CD4-positive, alpha-beta T cell treated with Interleukin-21 for 1 hour (primary cell): Measurements from ENCODE around the gene ANKRD17.

Experiments used
- DNase-seq: peaks from one replicate; pipeline ENCODE4 v3.0.0-alpha.2; 2020

The ANKRD17 gene

GRCh38 chr4:73045879-73046278 lies 212.7 kb downstream of the ANKRD17 start:
- DNase-seq, result no peak

DNA sequence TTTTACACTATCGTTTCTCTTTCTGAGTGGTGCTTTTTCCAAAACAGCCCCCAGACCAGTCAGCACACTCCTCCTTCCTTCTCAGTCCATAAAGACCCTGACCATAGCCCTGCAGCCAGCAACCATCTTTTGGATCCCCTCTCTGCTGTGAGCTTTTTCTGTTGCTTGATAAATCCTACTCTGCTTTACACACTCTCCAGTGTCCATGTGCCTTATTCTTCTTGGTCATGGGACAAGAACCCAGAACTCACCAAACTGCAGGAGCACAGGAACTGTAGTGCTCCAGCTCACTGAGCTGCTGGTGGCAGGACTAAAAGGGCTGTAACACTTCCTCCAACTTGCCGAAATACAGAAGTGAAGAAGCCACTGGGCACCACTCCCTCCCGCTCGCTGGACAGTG lies 221.5 kb downstream of the ANKRD17 start:
- no peak for DNase-seq

DNA sequence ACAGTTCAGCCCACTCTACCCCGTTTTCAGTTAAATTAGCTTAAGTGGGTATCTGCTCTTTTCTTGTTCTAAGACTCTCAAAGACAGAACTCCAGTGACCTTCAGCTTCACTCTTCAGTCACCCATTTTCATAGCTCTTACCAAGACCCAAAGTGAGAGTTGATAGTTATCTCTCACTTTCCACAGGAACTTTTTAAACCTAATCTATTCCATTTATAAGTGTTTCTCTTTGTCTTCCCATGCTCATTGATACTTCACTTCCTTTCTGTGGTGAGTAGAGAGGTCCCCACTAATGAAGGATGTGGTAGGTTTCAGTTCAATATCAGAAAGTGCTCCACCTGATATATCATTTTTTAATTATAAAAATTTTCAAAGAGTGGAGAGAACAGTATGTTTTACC lies 222.5 kb downstream of the ANKRD17 start:
- DNase-seq, result no peak

GRCh38 chr4:73034896-73035295 lies 223.7 kb downstream of the ANKRD17 start:
- DNase-seq, result no peak

DNA sequence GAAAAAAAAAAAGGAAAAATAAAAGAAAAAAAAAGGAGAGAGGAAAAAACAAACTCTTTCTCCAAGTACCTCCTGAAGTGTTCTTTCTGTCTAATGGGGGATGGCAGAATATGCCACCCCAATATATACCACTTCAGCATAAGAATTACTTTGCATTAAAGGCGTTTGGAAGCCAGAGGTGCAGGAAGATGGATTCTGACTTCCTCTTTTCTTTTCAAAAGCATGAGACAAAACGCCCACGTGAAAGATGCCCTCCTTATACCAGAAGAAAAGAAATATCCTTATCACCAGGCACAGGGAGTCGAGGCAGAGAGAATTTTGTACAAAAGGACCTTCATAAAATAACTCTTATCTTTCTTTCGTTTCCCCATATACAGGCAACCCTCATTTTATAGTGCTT lies 230.0 kb downstream of the ANKRD17 start:
- no peak for DNase-seq
